Stimulated activated CD4-positive, alpha-beta T cell treated with anti-CD3 and anti-CD28 coated beads, Interleukin-4, amount 100 ng/mL, for 24 hours (primary cell): ENCODE data around the gene SUN5.
A peak's percentile ranks its signal among the peaks of the same experiment; 100 is the strongest.
"Not testable (repeated sequence)": the region's sequence is repeated elsewhere in the genome, so short reads cannot be mapped to it uniquely, and the experiment has no call there.

Source experiments
- DNase-seq: peaks from one replicate; pipeline ENCODE4 v3.0.0-alpha.2; 2020

The SUN5 gene

GRCh38 chr20:32975121-32975520 lies 29.1 kb downstream of the SUN5 start:
- not testable (repeated sequence) for DNase-seq

GRCh38 chr20:32974204-32975064 lies 29.8 kb downstream of the SUN5 start:
- DNase-seq = peak; percentile 3

GRCh38 chr20:32973077-32973717 lies 31.0 kb downstream of the SUN5 start:
- peak; percentile 3 for DNase-seq

- peak; percentile 85 for DNase-seq
Observed at GRCh38 chr20:32972181-32973076, 31.8 kb downstream of the SUN5 start.

- peak; percentile 33 for DNase-seq
Observed at GRCh38 chr20:32971703-32972161, 32.5 kb downstream of the SUN5 start.

- DNase-seq = peak; percentile 12
Observed at GRCh38 chr20:32970973-32971300, 33.3 kb downstream of the SUN5 start.

- peak; percentile 2 for DNase-seq
Observed at GRCh38 chr20:32970115-32970972, 33.9 kb downstream of the SUN5 start.

GRCh38 chr20:32969356-32970114 lies 34.7 kb downstream of the SUN5 start:
- DNase-seq = peak; percentile 4

GRCh38 chr20:32968478-32969241 lies 35.6 kb downstream of the SUN5 start:
- DNase-seq = peak; percentile 56

GRCh38 chr20:32967961-32968457 lies 36.2 kb downstream of the SUN5 start:
- DNase-seq = peak; percentile 47

GRCh38 chr20:32966881-32967781 lies 37.1 kb downstream of the SUN5 start:
- peak; percentile 44 for DNase-seq

- DNase-seq = peak; percentile 2
Observed at GRCh38 chr20:32966382-32966781, 37.9 kb downstream of the SUN5 start.

GRCh38 chr20:32965581-32966373 lies 38.5 kb downstream of the SUN5 start:
- DNase-seq = peak; percentile 21

GRCh38 chr20:32965115-32965514 lies 39.1 kb downstream of the SUN5 start:
- DNase-seq = peak; percentile 1

GRCh38 chr20:32964575-32964974 lies 39.7 kb downstream of the SUN5 start:
- DNase-seq = peak; percentile 2

- peak; percentile 3 for DNase-seq
Observed at GRCh38 chr20:32963176-32963575, 41.1 kb downstream of the SUN5 start.

- DNase-seq = not testable (repeated sequence)
Observed at GRCh38 chr20:32962646-32963045, 41.6 kb downstream of the SUN5 start.

GRCh38 chr20:32962053-32962452 lies 42.2 kb downstream of the SUN5 start:
- DNase-seq = no peak
